B cell (primary cell): ENCODE measurements around the gene CAMTA1. TPM values are rescaled to one million over a fixed set of nuclear protein-coding genes. Genes with fewer than 3 reads are reported as not detected.

Experiments used
- ATAC-seq: fragments of 200-7000 bp; cut with Tn5 transposase; one replicate; pipeline ENCODE4 v1.10.0; 2021; ENCODE audit warnings: low read depth, mild to moderate bottlenecking, moderate number of reproducible peaks, moderate library complexity
- CTCF ChIA-PET: fragments of 350-600 bp; sonication (Branson Sonifier 250); formaldehyde crosslinking; loops from one replicate; lab custom pipeline; 2021; ENCODE audit warnings: antibody characterized with exemption, inconsistent platforms; lab: Charles Lee
- POLR2A ChIA-PET: fragments of 350-600 bp; sonication (Branson Sonifier 250); formaldehyde crosslinking; loops from one replicate; lab custom pipeline; 2021; ENCODE audit warnings: antibody characterized with exemption; lab: Charles Lee
- DNase-seq: peaks from one replicate; pipeline ENCODE4 v3.0.0; 2013
- H2AFZ ChIP-seq: 2 replicates; pipeline ENCODE4 v1.6.1; 2012; ENCODE audit warnings: mild to moderate bottlenecking, low read depth, low read length; ENCODE audit not compliant: insufficient read depth, poor library complexity, severe bottlenecking
- H3K27ac ChIP-seq, 2 donors: 1 replicate in 1 of 2; 2 replicates in 1 of 2; pipeline ENCODE4 v1.5.1; 2012 to 2013; ENCODE audit warnings: low read length in 2 of 2, mild to moderate bottlenecking in 2 of 2, moderate library complexity in 1 of 2
- H3K27me3 ChIP-seq, 4 experiments: fragments of 200-600 bp in 1 of 4; sonication (generic) in 1 of 4; replicated peaks in 1 of 4; 1 replicate in 2 of 4; 2 replicates in 2 of 4; pipeline versions ENCODE4 v1.6.1 to v1.7.0; 2013 to 2016; ENCODE audit warnings: low read length in 3 of 4, mild to moderate bottlenecking in 2 of 4, mixed read lengths in 1 of 4, moderate library complexity in 1 of 4; ENCODE audit not compliant: insufficient read depth in 4 of 4, control insufficient read depth in 3 of 4; ENCODE audit errors: control extremely low read depth in 1 of 4
- H3K36me3 ChIP-seq, 2 experiments: replicated peaks in 1 of 2; 1 replicate in 1 of 2; 2 replicates in 1 of 2; pipeline versions ENCODE4 v1.6.1 to v1.7.1; 2013; ENCODE audit warnings: low read length in 1 of 2; ENCODE audit not compliant: insufficient read depth in 2 of 2, control insufficient read depth in 1 of 2; ENCODE audit errors: control extremely low read depth in 1 of 2, extremely low read depth in 1 of 2
- H3K4me1 ChIP-seq, 2 donors: fragments of 200-600 bp in 1 of 2; sonication (generic) in 1 of 2; 1 replicate in 1 of 2; 2 replicates in 1 of 2; pipeline versions ENCODE4 v1.5.1 to v1.6.1; 2013 to 2017; ENCODE audit warnings: low read length in 2 of 2; ENCODE audit not compliant: control insufficient read depth in 2 of 2, insufficient read depth in 2 of 2
- H3K4me2 ChIP-seq: replicated peaks from 2 replicates; pipeline ENCODE3; 2012; ENCODE audit warnings: mild to moderate bottlenecking, low read depth, low read length; ENCODE audit not compliant: poor library complexity, severe bottlenecking
- H3K4me3 ChIP-seq, 5 experiments: fragments of 200-600 bp in 1 of 5; sonication (generic) in 1 of 5; 1 replicate in 3 of 5; 2 replicates in 2 of 5; pipeline versions ENCODE4 v1.5.1 to v1.7.0; 2011 to 2016; ENCODE audit warnings: low read length in 4 of 5, mild to moderate bottlenecking in 4 of 5, low read depth in 2 of 5, control low read depth in 1 of 5, moderate library complexity in 1 of 5; ENCODE audit not compliant: insufficient read depth in 1 of 5; ENCODE audit errors: control extremely low read depth in 1 of 5, extremely low read depth in 1 of 5
- H3K79me2 ChIP-seq: fragments of 200-600 bp; sonication (generic); one replicate; pipeline ENCODE4 v1.6.0; 2016; ENCODE audit warnings: low read length; ENCODE audit not compliant: control insufficient read depth, insufficient read depth
- H3K9ac ChIP-seq: fragments of 200-600 bp; sonication (generic); 2 replicates; pipeline ENCODE4 v1.6.1; 2017; ENCODE audit warnings: mild to moderate bottlenecking, low read length, moderate library complexity
- H3K9me3 ChIP-seq, 3 donors: one replicate each; pipeline versions ENCODE4 v1.6.1 to v1.7.1; 2013; ENCODE audit warnings: low read length in 2 of 3; ENCODE audit not compliant: control insufficient read depth in 2 of 3, insufficient read depth in 1 of 3; ENCODE audit errors: control extremely low read depth in 1 of 3
- H4K20me1 ChIP-seq: 2 replicates; pipeline ENCODE4 v1.6.0; 2012; ENCODE audit warnings: mild to moderate bottlenecking, low read length; ENCODE audit not compliant: insufficient read depth, control insufficient read depth, poor library complexity, severe bottlenecking
- H3K27ac Mint-ChIP-seq: one replicate; pipeline ENCODE4 v1.8.0; 2021; ENCODE audit warnings: mixed read lengths
- H3K27me3 Mint-ChIP-seq: one replicate; pipeline ENCODE4 v1.8.0; 2021; ENCODE audit warnings: mixed read lengths
- H3K4me1 Mint-ChIP-seq: one replicate; pipeline ENCODE4 v1.8.0; 2021; ENCODE audit warnings: mixed read lengths
- H3K4me3 Mint-ChIP-seq: one replicate; pipeline ENCODE4 v1.8.0; 2021; ENCODE audit warnings: mixed read lengths
- H3K9me3 Mint-ChIP-seq: one replicate; pipeline ENCODE4 v1.8.0; 2022; ENCODE audit warnings: mixed read lengths; ENCODE audit not compliant: insufficient read depth
- EZH2 ChIP-seq: IDR thresholded peaks from 2 replicates; pipeline ENCODE4 v1.6.1; 2012; ENCODE audit warnings: borderline replicate concordance, low read depth, mild to moderate bottlenecking, moderate library complexity, low read length; ENCODE audit not compliant: insufficient read depth, poor library complexity, severe bottlenecking
- WGBS: methylation state at CpG from one replicate; pipeline ENCODE4 v1.1.5; 2013; ENCODE audit warnings: missing lambda C conversion rate; ENCODE audit not compliant: insufficient coverage; 5-methylcytosine and 5-hydroxymethylcytosine counted together
- intact Hi-C: fragments of 100-400 bp; cut with micrococcal nuclease; formaldehyde crosslinking; loops from one replicate; pipeline ENCODE4 v1.10.0; 2022
- polyA plus RNA-seq: library from polyadenylated mRNA; depleted of rRNA; stranded (reverse); fragments of >200 nt; gene quantifications from 2 replicates; pipeline ENCODE4 v1.2.3, GENCODE V29; 2012
- total RNA-seq, 2 donors: library from RNA; stranded (reverse); fragments of 120-200 nt in 1 of 2; gene quantifications; 1 replicate in 1 of 2; 2 replicates in 1 of 2; pipeline versions ENCODE4 v1.2.3 to v1.2.4, GENCODE V29; 2013 to 2022
- TF ChIP-seq, protein P1 (sequence below): fragments of 200-600 bp; IDR thresholded peaks from one replicate; pipeline ENCODE4 v1.8.0; 2022; ENCODE audit warnings: antibody characterized with exemption, mild to moderate bottlenecking

CAMTA1 gene
- total and polyA plus RNA-seq, 2 donors (not counting 1 experiment from before 2014, with no cell fraction given): 42.2 to 45.7 TPM

DNA sequence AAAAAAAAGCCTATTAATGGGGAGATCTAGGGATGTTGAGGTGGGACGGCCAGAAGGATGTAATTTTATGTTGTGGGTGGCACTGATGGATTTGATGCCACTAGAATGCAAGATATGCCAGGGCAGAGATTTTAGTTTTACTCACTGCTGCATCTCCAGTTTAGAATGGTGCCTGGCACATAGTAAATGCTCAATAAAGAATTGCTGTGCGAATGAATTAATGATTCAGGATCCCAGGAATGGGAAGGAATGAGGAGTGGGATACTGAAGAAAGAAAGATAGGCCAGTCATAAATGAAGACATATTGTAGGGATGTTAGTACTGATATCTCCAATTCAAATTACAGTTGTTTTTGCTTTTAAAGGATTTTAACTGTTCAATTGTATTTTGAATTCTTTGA lies 72.6 kb downstream of the CAMTA1 start:
- no peaks in the 10 kb centered on the region for H3K27me3 ChIP-seq
- H3K4me3 ChIP-seq: no peak overlapping the region
- no peak overlapping the region for H2AFZ ChIP-seq
- no peaks in the 10 kb centered on the region for H3K9me3 Mint-ChIP-seq
- no peak overlapping the region for H3K9ac ChIP-seq
- no peak for DNase-seq
- peaks cover 13% of the 10 kb centered on the region for H3K4me1 Mint-ChIP-seq
- intact Hi-C loops: no loop called here
- H3K27ac Mint-ChIP-seq: no peak overlapping the region
- no peak overlapping the region for H3K4me2 ChIP-seq
- 100% methylated on average over 2 of the region's 2 CpGs for WGBS
- ChIA-PET CTCF (interaction anchor here (1.0 kb wide), 1 partner anchor 11 kb away, joined by 3 read pairs; no protein-coding TSS in a partner anchor), POLR2A (no interaction called here)
- peaks cover 15% of the 10 kb centered on the region for H3K79me2 ChIP-seq
- H3K9me3 ChIP-seq: no peaks in the 10 kb centered on the region
- H4K20me1 ChIP-seq: peaks cover 16% of the 10 kb centered on the region
- H3K4me3 Mint-ChIP-seq: no peak overlapping the region
- H3K36me3 ChIP-seq: peaks cover 0 to 4% of the 10 kb centered on the region in 2 experiments
- H3K27ac ChIP-seq: no peak overlapping the region
- no peak for TF ChIP-seq EZH2
- TF ChIP-seq, protein P1, sequence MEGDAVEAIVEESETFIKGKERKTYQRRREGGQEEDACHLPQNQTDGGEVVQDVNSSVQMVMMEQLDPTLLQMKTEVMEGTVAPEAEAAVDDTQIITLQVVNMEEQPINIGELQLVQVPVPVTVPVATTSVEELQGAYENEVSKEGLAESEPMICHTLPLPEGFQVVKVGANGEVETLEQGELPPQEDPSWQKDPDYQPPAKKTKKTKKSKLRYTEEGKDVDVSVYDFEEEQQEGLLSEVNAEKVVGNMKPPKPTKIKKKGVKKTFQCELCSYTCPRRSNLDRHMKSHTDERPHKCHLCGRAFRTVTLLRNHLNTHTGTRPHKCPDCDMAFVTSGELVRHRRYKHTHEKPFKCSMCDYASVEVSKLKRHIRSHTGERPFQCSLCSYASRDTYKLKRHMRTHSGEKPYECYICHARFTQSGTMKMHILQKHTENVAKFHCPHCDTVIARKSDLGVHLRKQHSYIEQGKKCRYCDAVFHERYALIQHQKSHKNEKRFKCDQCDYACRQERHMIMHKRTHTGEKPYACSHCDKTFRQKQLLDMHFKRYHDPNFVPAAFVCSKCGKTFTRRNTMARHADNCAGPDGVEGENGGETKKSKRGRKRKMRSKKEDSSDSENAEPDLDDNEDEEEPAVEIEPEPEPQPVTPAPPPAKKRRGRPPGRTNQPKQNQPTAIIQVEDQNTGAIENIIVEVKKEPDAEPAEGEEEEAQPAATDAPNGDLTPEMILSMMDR: no peak
- no peaks in the 10 kb centered on the region for H3K4me1 ChIP-seq
- ATAC-seq: no peak
- H3K27me3 Mint-ChIP-seq: no peaks in the 10 kb centered on the region

DNA sequence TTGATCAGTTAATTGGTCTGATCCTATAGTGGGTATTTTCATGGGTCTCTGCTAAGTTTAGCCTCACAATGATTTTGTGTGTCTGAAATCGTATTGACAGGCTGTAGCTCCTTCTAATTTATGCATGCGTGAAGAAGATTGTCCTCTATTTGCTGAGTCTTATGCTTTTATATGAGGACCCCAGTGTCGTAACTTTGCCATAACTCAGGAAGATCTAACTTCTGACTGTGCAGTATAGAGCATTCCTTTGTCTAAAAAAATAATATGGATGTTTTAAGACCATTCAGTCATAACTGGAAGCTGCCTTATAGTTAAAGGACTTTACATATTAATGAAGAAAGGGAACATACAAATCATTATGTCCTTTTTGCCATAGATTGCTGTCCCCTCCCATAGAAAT lies 73.3 kb downstream of the CAMTA1 start:
- Histone ChIP-seq H4K20me1 (peaks cover 22% of the 10 kb centered on the region), H3K27ac (no peak overlapping the region), H3K9ac (no peak overlapping the region), H3K4me3 (no peak overlapping the region), H3K4me1 (no peaks in the 10 kb centered on the region), H3K79me2 (peaks cover 15% of the 10 kb centered on the region), H2AFZ (no peak overlapping the region), H3K27me3 (no peaks in the 10 kb centered on the region), H3K36me3 (peaks cover 0 to 4% of the 10 kb centered on the region in 2 experiments), H3K4me2 (no peak overlapping the region), H3K9me3 (no peaks in the 10 kb centered on the region)
- Mint-ChIP-seq H3K9me3 (no peaks in the 10 kb centered on the region), H3K4me3 (no peak overlapping the region), H3K27ac (no peak overlapping the region), H3K4me1 (peaks cover 13% of the 10 kb centered on the region), H3K27me3 (no peaks in the 10 kb centered on the region)
- intact Hi-C loops: no loop called here
- no peak for TF ChIP-seq EZH2
- TF ChIP-seq, protein P1: no peak
- DNase-seq (no peak), ATAC-seq (no peak)
- ChIA-PET POLR2A (no interaction called here), CTCF (interaction anchor here (1.0 kb wide), 1 partner anchor 10 kb away, joined by 3 read pairs; no protein-coding TSS in a partner anchor)
- no CpG with 5 or more reads among the region's 3 CpGs for WGBS
